ENCODE measurements around the gene LIPT1. TPM values are rescaled to one million over a fixed set of nuclear protein-coding genes. Genes with fewer than 3 reads are reported as not detected.
"Not testable (repeated sequence)": the region's sequence is repeated elsewhere in the genome, so short reads cannot be mapped to it uniquely, and the experiment has no call there.

The LIPT1 gene
- polyA plus RNA-seq, 2 of the 4 experiments (the other 2 are of a cell fraction) = 4.8 to 10.9 TPM

DNA sequence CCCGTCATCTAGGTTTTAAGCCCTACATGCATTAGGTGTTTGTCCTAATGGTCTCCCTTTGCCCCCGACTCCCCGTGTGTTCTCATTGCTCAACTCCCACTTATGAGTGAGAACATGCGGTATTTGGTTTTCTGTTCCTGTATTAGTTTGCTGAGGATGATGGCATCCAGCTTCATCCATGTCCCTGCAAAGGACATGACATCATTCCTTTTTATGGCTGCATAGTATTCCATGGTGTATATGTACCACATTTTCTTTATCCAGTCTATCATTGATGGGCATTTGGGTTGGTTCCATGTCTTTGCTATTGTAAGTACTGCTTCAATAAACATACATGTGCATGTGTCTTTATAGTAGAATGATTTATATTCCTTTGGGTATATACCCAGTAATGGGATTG lies 37.6 kb downstream of the LIPT1 start:
- WGBS (ENCODE audit: missing lambda C conversion rate) = 93% methylated on average over 4 of the region's 4 CpGs
- ATAC-seq = not testable (repeated sequence)

DNA sequence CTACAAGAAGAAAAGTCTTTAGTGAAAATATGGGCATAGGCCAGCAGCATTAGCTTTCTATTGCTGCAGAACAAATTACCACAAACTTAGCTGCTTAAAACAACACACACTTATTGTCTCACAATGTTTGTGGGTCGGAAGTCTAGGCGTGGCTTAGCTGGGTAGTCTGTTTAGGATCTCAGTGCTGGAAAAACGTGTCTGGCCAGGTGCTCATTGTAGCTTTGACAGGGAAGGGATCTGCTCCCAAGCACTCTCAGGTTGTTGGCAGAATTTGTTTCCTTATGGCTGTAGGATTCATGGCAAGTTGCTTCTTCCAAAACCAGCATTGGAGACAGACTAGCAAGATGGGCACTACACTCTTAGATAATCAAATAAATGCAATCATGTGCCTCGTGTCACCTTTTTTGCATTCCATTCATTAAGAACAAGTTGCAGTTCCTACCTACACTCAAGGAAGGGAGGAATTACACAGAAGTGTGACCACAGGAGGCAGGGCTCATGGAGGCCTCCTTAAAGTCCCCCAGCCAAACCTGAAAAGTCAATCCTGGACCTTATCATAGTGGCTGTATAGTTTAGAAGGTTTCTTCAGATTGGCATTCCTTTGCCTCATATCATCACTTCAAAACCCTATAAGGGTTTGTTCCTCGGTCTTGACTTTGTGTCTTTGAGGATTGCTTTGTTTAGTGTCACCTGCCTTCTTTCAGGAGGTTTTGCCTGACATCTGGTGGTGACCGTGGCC lies 43.5 kb downstream of the LIPT1 start:
- ATAC-seq (no peak), DNase-seq (ENCODE audit: low read depth in 1 of 2, low spot score in 1 of 2) (no peak), FAIRE-seq (no peak)
- no peak overlapping the region for H3K4me2 ChIP-seq
- no peak overlapping the region for H3K4me3 ChIP-seq
- 84% methylated on average over 6 of the region's 6 CpGs for WGBS (ENCODE audit: missing lambda C conversion rate)
- ChIA-PET POLR2A (no interaction called here), CTCF (no interaction called here)
- no peaks in the 10 kb centered on the region for H3K4me1 ChIP-seq
- no peak for TF ChIP-seq TP53 (CRISPR knock-in tag; IDR thresholded peaks at IDR 0.05)
- no peaks in the 10 kb centered on the region for H3K9me3 ChIP-seq
- no peak overlapping the region for H3K27ac ChIP-seq

More for the DNA sequence above, 37.6 kb downstream of the LIPT1 start:
- H3K4me2 ChIP-seq; DNase-seq (ENCODE audit: low read depth in 1 of 2, low spot score in 1 of 2); H3K27ac ChIP-seq; FAIRE-seq; CTCF ChIA-PET; POLR2A ChIA-PET; H3K4me3 ChIP-seq; H3K9me3 ChIP-seq; H3K4me1 ChIP-seq: not testable (repeated sequence)
- TF ChIP-seq CHD4 (IDR thresholded peaks at IDR 0.05; ENCODE audit: borderline replicate concordance) = 0 out of 2 replicates have a peak, but pooled peaks have one; percentile 42

DNA sequence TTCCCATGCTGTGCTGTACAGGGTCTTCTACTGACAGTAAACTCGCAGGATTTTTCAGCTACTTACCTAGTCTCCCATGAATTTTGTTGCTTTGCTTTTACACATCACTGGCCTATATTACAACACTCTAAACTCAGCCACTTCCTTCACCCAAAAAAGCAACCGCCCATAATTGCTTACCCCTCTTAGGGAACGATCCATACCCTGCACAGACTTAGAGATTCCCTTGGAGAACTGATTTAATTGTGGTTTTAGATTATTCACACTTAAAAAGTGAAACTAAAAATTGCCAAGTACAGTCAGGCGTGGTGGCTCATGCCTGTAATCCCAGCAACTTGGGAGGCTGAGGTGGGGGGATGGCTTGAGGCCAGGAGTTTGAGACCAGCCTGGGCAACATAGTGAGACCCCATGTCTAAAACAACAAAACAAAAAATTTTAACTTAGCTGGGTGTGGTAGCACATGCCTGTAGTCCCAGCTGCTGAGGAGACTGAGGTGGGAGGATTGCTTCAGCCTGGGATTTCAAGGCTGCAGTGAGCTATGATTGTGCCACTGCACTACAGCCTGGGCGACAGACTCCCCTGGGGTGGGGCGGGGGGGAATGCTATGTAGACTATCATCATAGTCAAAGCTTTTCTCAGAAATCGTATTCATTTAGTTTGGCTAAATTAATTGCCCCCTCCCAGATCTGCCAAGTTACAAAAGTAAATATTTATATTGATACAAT lies 45.5 kb downstream of the LIPT1 start:
- ATAC-seq (no peak; a peak in 1 of 6 replicates), DNase-seq (ENCODE audit: low read depth in 1 of 2, low spot score in 1 of 2) (no peak), FAIRE-seq (no peak)
- H3K4me2 ChIP-seq = no peak overlapping the region
- ChIA-PET POLR2A (interaction anchor here (0.5 kb wide), 1 partner anchor 62 kb away, joined by 4 read pairs; no protein-coding TSS in a partner anchor), CTCF (interaction anchor here (0.5 to 1.0 kb wide), 3 partner anchors 9 to 363 kb away, joined by 3 to 4 read pairs (median 3); partner anchors contain the start of genes EIF5B and TXNDC9)
- H3K4me1 ChIP-seq = peaks cover 2% of the 10 kb centered on the region; the same call in 1 of the 3 replicates
- WGBS (ENCODE audit: missing lambda C conversion rate) = 92% methylated on average over 6 of the region's 7 CpGs
- H3K4me3 ChIP-seq = no peak overlapping the region
- TF ChIP-seq, protein P1, sequence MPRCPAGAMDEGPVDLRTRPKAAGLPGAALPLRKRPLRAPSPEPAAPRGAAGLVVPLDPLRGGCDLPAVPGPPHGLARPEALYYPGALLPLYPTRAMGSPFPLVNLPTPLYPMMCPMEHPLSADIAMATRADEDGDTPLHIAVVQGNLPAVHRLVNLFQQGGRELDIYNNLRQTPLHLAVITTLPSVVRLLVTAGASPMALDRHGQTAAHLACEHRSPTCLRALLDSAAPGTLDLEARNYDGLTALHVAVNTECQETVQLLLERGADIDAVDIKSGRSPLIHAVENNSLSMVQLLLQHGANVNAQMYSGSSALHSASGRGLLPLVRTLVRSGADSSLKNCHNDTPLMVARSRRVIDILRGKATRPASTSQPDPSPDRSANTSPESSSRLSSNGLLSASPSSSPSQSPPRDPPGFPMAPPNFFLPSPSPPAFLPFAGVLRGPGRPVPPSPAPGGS (IDR thresholded peaks at IDR 0.05) = no peak
- no peak for TF ChIP-seq CEBPB (IDR thresholded peaks at IDR 0.05)
- TF ChIP-seq MAFK (IDR thresholded peaks at IDR 0.05; ENCODE audit: partially characterized antibody) = no peak
- TF ChIP-seq HOXA7 (CRISPR knock-in tag; IDR thresholded peaks at IDR 0.05) = no peak
- TF ChIP-seq ZC3H11A (IDR thresholded peaks at IDR 0.05) = no peak
- no peak for TF ChIP-seq BHLHE40 (IDR thresholded peaks at IDR 0.05; ENCODE audit: low read depth, low read length)
- TF ChIP-seq, protein P2, sequence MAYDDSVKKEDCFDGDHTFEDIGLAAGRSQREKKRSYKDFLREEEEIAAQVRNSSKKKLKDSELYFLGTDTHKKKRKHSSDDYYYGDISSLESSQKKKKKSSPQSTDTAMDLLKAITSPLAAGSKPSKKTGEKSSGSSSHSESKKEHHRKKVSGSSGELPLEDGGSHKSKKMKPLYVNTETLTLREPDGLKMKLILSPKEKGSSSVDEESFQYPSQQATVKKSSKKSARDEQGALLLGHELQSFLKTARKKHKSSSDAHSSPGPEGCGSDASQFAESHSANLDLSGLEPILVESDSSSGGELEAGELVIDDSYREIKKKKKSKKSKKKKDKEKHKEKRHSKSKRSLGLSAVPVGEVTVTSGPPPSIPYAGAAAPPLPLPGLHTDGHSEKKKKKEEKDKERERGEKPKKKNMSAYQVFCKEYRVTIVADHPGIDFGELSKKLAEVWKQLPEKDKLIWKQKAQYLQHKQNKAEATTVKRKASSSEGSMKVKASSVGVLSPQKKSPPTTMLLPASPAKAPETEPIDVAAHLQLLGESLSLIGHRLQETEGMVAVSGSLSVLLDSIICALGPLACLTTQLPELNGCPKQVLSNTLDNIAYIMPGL (CRISPR knock-in tag; IDR thresholded peaks at IDR 0.05; ENCODE audit: borderline replicate concordance) = no peak
- no peak overlapping the region for H3K27ac ChIP-seq
- no peaks in the 10 kb centered on the region for H3K9me3 ChIP-seq

DNA sequence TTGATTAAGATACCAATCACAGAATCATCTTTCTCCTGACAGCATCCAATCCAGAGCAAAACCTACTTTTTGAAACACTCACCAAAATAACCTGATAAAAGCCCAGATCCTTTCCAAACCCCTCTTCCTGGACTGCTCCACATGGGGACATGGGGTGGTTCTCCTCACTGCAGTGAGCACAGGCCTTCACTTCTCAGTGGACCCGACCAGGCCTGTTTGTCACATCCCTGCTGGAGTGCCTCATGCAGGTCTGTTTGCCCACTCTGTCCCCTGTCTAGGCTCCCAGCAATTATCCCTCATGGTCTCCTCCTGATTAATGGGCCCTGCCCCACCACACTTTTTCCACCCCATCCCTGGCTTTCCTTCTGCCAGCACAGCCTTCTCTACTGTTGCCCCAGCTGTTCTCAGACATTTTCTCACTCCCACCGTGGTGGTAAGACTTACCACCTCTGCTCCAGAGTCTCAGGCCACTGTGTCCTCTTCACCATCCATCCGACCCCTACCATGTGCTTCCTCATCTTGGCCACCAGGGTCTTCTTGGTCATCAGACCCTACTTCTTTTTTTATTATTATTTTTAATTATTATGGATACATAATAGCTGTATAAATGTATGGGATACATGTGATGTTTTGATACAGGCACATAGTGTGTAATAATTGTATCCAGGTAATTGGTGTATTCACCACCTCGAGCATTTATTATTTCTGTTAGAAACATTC lies 47.4 kb downstream of the LIPT1 start:
- WGBS (ENCODE audit: missing lambda C conversion rate) = 78% methylated on average over 4 of the region's 4 CpGs
- DNase-seq (ENCODE audit: low read depth in 1 of 2, low spot score in 1 of 2) (no peak), ATAC-seq (peak in 1 of 2 experiments; percentile 57; a peak in 3 of 6 replicates), FAIRE-seq (no peak)
- Histone ChIP-seq H3K4me3 (no peak overlapping the region), H3K9me3 (no peaks in the 10 kb centered on the region), H3K27ac (no peak overlapping the region), H3K4me2 (no peak overlapping the region), H3K4me1 (peaks cover 9% of the 10 kb centered on the region; the same call in 2 of the 3 replicates)
- ChIA-PET CTCF (no interaction called here), POLR2A (no interaction called here)
- TF ChIP-seq EP300 (IDR thresholded peaks at IDR 0.05) = no peak
- no peak for TF ChIP-seq RCOR1 (IDR thresholded peaks at IDR 0.05; ENCODE audit: low read depth, low read length)
- TF ChIP-seq, protein P3, sequence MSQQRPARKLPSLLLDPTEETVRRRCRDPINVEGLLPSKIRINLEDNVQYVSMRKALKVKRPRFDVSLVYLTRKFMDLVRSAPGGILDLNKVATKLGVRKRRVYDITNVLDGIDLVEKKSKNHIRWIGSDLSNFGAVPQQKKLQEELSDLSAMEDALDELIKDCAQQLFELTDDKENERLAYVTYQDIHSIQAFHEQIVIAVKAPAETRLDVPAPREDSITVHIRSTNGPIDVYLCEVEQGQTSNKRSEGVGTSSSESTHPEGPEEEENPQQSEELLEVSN (IDR thresholded peaks at IDR 0.05; ENCODE audit: borderline replicate concordance, low read depth) = no peak
- no peak for TF ChIP-seq GATA3 (IDR thresholded peaks at IDR 0.05; ENCODE audit: borderline replicate concordance)
- no peak for TF ChIP-seq CHD2 (IDR thresholded peaks at IDR 0.05; ENCODE audit: low read length, partially characterized antibody)
